Activated CD8-positive, alpha-beta T cell treated with anti-CD3 and anti-CD28 coated beads for 36 hours (primary cell): ENCODE measurements around the gene SLC26A2. TPM values are rescaled to one million over a fixed set of nuclear protein-coding genes. Genes with fewer than 3 reads are reported as not detected.

Experiments
- ATAC-seq: fragments of 200-7000 bp; cut with Tn5 transposase; one replicate; pipeline ENCODE4 v1.10.0; 2021; ENCODE audit warnings: mild to moderate bottlenecking, moderate library complexity
- CTCF ChIA-PET: fragments of 350-600 bp; sonication (Branson Sonifier 250); formaldehyde crosslinking; loops from one replicate; lab custom pipeline; 2021; ENCODE audit warnings: antibody characterized with exemption; lab: Charles Lee
- POLR2A ChIA-PET: fragments of 350-600 bp; sonication (Branson Sonifier 250); formaldehyde crosslinking; loops from one replicate; lab custom pipeline; 2021; ENCODE audit warnings: antibody characterized with exemption; lab: Charles Lee
- DNase-seq: peaks from one replicate; pipeline ENCODE4 v3.0.0-alpha.2; 2020
- H3K27ac Mint-ChIP-seq: one replicate; pipeline ENCODE4 v1.8.0; 2021; ENCODE audit warnings: mild to moderate bottlenecking, mixed read lengths
- H3K27me3 Mint-ChIP-seq: one replicate; pipeline ENCODE4 v1.8.0; 2021; ENCODE audit warnings: mixed read lengths
- H3K36me3 Mint-ChIP-seq: one replicate; pipeline ENCODE4 v1.8.0; 2021; ENCODE audit warnings: low read depth, mixed read lengths
- H3K4me1 Mint-ChIP-seq: one replicate; pipeline ENCODE4 v1.8.0; 2021; ENCODE audit warnings: low read depth, mixed read lengths
- H3K4me3 Mint-ChIP-seq: one replicate; pipeline ENCODE4 v1.8.0; 2021; ENCODE audit warnings: mild to moderate bottlenecking, moderate library complexity, mixed read lengths
- H3K9me3 Mint-ChIP-seq: one replicate; pipeline ENCODE4 v1.8.0; 2021; ENCODE audit warnings: mixed read lengths
- CTCF ChIP-seq: fragments of 200-600 bp; IDR thresholded peaks from one replicate; pipeline ENCODE4 v1.8.0; 2022; ENCODE audit warnings: antibody characterized with exemption, mild to moderate bottlenecking
- intact Hi-C: fragments of 100-400 bp; cut with micrococcal nuclease; formaldehyde crosslinking; loops from one replicate; pipeline ENCODE4 v1.10.0; 2022
- total RNA-seq, 2 experiments: library from RNA; stranded (reverse); gene quantifications; one replicate each; pipeline ENCODE4 v1.2.3, GENCODE V29; 2021

The SLC26A2 gene
- total RNA-seq = 1 to 10 TPM; 5.0 to 5.3 TPM

DNA sequence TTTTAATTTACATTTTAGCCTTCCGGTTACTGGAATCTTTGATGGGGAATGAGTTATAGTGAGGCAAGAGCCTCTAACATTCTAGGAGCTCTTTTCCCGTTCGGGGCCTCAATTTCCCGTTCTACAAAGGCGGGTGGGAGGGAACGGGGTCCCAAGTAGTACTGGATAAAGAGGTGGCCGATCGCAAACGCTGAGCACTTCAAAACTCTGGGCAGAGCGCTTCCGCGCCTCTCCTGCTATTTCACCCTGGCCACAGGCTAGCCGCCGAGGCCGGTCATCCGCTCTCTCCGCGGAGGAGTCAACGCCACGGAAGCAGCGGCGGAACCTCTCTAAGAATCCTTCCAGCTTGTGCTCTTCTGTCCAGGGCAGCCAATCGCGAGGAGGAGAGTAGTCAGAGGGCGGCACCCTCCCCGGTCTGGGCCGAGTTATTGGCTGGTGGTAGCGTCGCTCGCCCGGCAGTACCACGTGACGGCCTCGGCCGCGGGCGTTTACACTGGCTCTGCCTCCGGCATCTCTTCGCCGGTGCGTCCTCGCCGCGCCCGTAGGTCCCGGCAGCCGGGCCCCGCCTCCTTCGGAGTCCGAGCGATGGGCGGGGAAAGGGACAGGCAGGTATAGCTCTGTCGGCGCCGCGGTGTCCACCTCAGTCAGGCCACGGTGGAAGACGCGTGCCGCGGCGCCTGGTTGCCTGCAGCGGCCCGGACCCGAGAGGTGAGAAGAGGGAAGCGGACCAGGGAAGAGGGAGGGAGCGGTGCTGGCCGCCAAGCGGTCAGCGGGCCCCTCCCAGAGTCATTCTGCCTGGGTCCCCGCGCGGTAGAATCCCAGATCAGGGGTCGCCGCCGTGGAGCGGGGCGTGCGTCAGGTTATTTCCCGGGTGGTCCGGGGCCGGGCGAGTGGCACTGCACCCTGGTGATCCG lies at the start of gene SLC26A2:
TSS of gene SLC26A2 (plus strand) at position 487 of the 914 bp plus-strand sequence. CDS start 16,895 bp downstream, outside the sequence.
- Mint-ChIP-seq H3K4me3 (peak within 1 kb of the TSS; percentile 95), H3K4me1 (peaks cover 35% of the 10 kb centered on the region), H3K27me3 (no peaks in the 10 kb centered on the region), H3K36me3 (peaks cover 6% of the 10 kb centered on the region), H3K27ac (peak within 1 kb of the TSS; percentile 99), H3K9me3 (no peaks in the 10 kb centered on the region)
- peak; percentile 96 for ATAC-seq
- intact Hi-C loops = loop anchor here (10.0 kb wide), 1 partner anchor 326 kb away; no protein-coding TSS in a partner anchor
- no peak for TF ChIP-seq CTCF
- ChIA-PET POLR2A (interaction anchor here (0.6 to 5.5 kb wide), 9 partner anchors 9 to 312 kb away, joined by 3 to 36 read pairs (median 4); partner anchors contain the start of genes HMGXB3 and TIGD6), CTCF (interaction anchor here (0.9 to 7.9 kb wide), 20 partner anchors 7 to 411 kb away, joined by 3 to 81 read pairs (median 10); partner anchors contain the start of genes HMGXB3, PPARGC1B and TIGD6)
- DNase-seq = peak; percentile 97

DNA sequence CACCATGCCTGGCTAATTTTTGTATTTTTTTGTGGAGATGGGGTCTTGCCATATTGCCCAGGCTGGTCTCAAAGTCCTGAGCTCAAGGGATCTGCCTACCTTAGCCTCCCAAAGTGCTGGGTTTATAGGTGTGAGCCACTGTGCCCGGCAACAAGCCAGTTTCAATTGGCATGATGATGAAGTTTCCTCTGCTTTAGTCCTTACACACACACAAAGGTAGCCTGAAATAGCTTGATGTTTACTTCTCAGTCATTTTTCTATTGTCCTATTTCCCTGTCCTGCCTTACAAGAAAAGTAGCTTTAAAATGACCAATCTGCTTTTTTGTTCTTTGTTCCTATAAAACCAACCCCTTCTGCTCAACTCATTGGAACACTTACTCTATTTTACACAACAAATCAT lies 49.5 kb upstream of the SLC26A2 start:
- no peak overlapping the region for H3K27ac Mint-ChIP-seq
- CTCF ChIA-PET = interaction anchor here (0.7 to 1.2 kb wide), 2 partner anchors 48 to 59 kb away, joined by 3 read pairs; no protein-coding TSS in a partner anchor
- DNase-seq (no peak), ATAC-seq (no peak)
- no peak overlapping the region for H3K4me3 Mint-ChIP-seq
- no peaks in the 10 kb centered on the region for H3K4me1 Mint-ChIP-seq
- TF ChIP-seq CTCF = no peak
- POLR2A ChIA-PET = interaction anchor here (1.1 kb wide), 1 partner anchor 49 kb away, joined by 3 read pairs; the partner anchor contains the start of gene SLC26A2
- intact Hi-C loops = no loop called here
- H3K27me3 Mint-ChIP-seq = peaks cover 23% of the 10 kb centered on the region
- H3K9me3 Mint-ChIP-seq = no peaks in the 10 kb centered on the region
- H3K36me3 Mint-ChIP-seq = no peaks in the 10 kb centered on the region

DNA sequence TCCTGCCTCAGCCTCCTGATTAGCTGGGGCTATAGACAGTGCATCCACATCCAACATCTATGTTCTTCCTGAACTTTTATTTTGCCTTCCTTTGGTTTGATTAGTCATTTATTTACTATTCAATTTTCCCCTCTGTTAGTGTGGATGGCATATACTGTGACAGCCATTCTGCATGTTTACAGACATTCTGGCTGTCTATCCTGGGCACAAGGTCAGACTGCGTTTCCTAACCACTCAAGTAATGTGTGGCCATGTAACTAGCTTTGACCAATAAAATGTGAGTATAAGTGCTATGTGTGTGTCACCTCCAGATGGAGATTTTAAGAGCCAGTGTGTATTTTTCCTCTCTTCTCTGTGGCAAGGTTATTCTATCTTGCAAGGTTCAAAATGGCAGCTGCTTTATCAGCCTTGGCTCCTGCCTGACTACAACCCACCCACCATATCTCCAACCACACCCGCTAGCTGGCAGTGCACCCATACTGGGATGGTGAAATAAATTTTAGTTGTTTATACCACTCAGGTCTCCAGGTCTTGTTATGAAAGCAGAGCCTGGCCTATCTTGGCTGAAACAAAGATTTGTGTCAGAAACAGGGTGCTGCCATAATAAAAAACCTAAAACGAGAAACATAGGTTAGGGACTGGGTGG lies 48.2 kb upstream of the SLC26A2 start:
- intact Hi-C loops = no loop called here
- no peaks in the 10 kb centered on the region for H3K36me3 Mint-ChIP-seq
- peaks cover 20% of the 10 kb centered on the region for H3K27me3 Mint-ChIP-seq
- no peak for TF ChIP-seq CTCF
- POLR2A ChIA-PET = no interaction called here
- no peaks in the 10 kb centered on the region for H3K9me3 Mint-ChIP-seq
- CTCF ChIA-PET = no interaction called here
- DNase-seq (no peak), ATAC-seq (no peak)
- H3K27ac Mint-ChIP-seq = no peak overlapping the region
- no peak overlapping the region for H3K4me3 Mint-ChIP-seq
- H3K4me1 Mint-ChIP-seq = no peaks in the 10 kb centered on the region

GRCh38 chr5:149913436-149914419 lies 46.8 kb upstream of the SLC26A2 start:
- Mint-ChIP-seq H3K36me3 (no peaks in the 10 kb centered on the region), H3K4me1 (no peaks in the 10 kb centered on the region), H3K9me3 (no peaks in the 10 kb centered on the region), H3K4me3 (no peak overlapping the region), H3K27me3 (peaks cover 22% of the 10 kb centered on the region), H3K27ac (no peak overlapping the region)
- DNase-seq (no peak), ATAC-seq (no peak)
- ChIA-PET POLR2A (no interaction called here), CTCF (interaction anchor here (1.0 kb wide), 1 partner anchor 77 kb away, joined by 3 read pairs; no protein-coding TSS in a partner anchor)
- TF ChIP-seq CTCF = no peak
- intact Hi-C loops = no loop called here
